ENCODE measurements around the gene CHST12.

CHST12 gene

DNA sequence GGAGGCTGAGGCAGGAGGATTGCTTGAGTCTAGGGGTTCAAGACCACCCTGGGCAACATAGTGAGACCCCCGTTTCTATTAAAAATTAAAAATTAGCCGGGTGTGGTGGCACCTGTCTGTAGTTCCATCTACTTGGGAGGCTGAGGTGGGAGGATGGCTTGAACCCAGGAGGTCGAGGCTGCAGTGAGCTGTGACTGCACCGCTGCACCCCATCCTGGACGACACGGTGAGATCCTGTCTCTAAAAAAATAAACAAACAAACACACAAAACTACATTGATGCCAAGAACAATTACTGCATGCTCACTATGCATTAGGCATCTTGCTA is 761 bp upstream of the CHST12 start:
- TF ChIP-seq POLR2AphosphoS5 (IDR thresholded peaks at IDR 0.05; ENCODE audit: low read depth, low read length) (no peak), SIN3A (IDR thresholded peaks at IDR 0.05; ENCODE audit: borderline replicate concordance, insufficient read depth, low read length) (no peak), FOXP2 (optimal IDR thresholded peaks at IDR 0.05; ENCODE audit: borderline replicate concordance, extremely low read depth, extremely low read length, insufficient read depth) (no peak), TAF1 (IDR thresholded peaks at IDR 0.05; ENCODE audit: borderline replicate concordance, insufficient read depth, low read length) (no peak)
- TF ChIP-seq, protein P1, sequence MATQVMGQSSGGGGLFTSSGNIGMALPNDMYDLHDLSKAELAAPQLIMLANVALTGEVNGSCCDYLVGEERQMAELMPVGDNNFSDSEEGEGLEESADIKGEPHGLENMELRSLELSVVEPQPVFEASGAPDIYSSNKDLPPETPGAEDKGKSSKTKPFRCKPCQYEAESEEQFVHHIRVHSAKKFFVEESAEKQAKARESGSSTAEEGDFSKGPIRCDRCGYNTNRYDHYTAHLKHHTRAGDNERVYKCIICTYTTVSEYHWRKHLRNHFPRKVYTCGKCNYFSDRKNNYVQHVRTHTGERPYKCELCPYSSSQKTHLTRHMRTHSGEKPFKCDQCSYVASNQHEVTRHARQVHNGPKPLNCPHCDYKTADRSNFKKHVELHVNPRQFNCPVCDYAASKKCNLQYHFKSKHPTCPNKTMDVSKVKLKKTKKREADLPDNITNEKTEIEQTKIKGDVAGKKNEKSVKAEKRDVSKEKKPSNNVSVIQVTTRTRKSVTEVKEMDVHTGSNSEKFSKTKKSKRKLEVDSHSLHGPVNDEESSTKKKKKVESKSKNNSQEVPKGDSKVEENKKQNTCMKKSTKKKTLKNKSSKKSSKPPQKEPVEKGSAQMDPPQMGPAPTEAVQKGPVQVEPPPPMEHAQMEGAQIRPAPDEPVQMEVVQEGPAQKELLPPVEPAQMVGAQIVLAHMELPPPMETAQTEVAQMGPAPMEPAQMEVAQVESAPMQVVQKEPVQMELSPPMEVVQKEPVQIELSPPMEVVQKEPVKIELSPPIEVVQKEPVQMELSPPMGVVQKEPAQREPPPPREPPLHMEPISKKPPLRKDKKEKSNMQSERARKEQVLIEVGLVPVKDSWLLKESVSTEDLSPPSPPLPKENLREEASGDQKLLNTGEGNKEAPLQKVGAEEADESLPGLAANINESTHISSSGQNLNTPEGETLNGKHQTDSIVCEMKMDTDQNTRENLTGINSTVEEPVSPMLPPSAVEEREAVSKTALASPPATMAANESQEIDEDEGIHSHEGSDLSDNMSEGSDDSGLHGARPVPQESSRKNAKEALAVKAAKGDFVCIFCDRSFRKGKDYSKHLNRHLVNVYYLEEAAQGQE (IDR thresholded peaks at IDR 0.05; ENCODE audit: insufficient read depth in 1 of 2, low read depth in 2 of 2, low read length in 2 of 2) = no peak

DNA sequence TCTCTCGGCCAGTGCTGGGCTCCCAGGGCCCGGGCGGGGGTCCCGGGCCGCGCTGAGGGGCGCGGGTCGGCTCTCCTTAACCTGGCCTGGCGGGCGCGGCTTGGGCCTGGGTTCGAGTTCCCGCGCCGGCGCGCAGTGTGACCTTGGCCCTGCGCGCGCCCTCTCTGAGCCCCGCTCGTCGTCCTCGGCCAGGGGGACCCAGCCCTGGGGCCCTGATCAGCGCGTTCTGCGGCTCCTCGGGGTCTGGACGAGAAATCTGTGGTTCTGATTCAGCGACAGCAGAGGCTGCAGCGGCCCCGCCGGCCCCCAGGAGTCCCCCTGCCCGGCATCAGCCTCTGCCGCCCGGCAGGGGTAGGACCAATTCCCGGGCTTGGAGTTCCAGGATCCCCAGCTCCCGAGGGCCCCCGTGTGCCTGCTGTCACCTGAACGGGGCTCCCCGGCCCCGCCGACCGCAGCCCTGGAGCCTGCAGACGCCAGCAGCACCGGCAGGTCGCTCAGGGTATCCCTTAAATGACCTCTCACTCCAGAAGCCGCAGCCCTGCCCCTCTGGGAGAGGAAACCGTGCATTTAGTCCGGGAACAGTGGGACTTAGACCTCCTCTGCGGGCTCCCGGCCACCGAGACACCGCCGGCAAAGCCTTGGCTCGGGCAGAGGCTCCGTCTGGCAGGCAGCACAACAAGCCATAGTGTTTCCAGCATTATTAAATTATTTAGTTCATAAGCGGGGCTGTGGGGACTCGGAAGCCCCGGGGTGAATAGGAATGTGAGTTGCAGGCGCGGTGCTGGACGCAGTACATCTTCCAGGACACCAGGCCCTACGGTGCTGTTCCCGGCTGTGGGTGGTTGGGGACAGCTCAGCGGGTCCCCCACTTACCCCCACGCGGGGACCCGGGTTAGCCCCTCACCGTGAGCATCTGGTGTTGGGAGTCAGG is 572 bp downstream of the CHST12 start:
- TF ChIP-seq SIN3A (IDR thresholded peaks at IDR 0.05; ENCODE audit: borderline replicate concordance, insufficient read depth, low read length) = no peak
- TF ChIP-seq, protein P1 (IDR thresholded peaks at IDR 0.05; ENCODE audit: insufficient read depth in 1 of 2, low read depth in 2 of 2, low read length in 2 of 2) = 0 out of 4 replicates have a peak, but pooled peaks of 1 of the 2 experiments have one; percentile 23

DNA sequence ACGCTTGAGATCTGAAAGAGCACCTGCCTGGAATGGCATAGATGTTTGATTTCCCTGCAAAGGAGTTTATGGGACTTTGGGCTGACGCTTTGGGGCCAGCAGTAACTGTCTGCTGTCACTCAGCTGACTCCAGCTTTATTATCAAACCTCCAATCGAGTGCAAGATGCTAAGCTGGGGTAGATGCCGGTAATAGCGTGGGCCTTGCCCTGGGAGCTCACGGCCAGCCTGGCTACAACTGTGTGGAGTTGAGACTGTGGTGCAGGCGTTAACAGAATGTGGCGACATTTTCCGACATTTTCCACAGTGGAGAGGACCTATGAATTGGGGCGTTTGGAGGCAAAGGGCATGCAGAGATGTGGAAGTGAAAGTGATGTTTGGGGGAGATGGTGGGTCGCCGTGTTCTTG is 1.3 kb downstream of the CHST12 start:
- TF ChIP-seq FOXP2 (optimal IDR thresholded peaks at IDR 0.05; ENCODE audit: borderline replicate concordance, extremely low read depth, extremely low read length, insufficient read depth) (no peak), TAF1 (IDR thresholded peaks at IDR 0.05; ENCODE audit: borderline replicate concordance, insufficient read depth, low read length) (no peak), SIN3A (IDR thresholded peaks at IDR 0.05; ENCODE audit: borderline replicate concordance, insufficient read depth, low read length) (no peak), POLR2AphosphoS5 (IDR thresholded peaks at IDR 0.05; ENCODE audit: low read depth, low read length) (no peak)
- TF ChIP-seq, protein P1 (IDR thresholded peaks at IDR 0.05; ENCODE audit: insufficient read depth in 1 of 2, low read depth in 2 of 2, low read length in 2 of 2) = no peak

DNA sequence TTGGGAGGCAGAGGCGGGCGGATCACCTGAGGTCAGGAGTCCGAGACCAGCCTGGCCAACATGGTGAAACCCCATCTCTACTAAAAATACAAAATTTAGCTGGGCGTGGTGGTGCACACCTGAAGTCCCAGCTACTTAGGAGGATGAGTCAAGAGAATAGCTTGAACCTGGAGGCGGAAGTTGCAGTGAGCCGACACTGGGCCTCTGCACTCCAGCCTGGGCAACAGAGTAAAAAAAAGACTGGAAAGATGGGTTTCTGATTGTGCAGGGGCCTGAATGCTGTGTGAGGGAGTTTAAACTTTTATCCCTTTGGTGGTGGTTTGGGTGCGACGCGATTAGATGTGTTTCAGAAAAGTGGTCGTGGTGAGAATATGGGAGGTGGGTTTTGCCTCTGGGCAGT is 1.8 kb downstream of the CHST12 start:
- TF ChIP-seq POLR2AphosphoS5 (IDR thresholded peaks at IDR 0.05; ENCODE audit: low read depth, low read length) (no peak), FOXP2 (optimal IDR thresholded peaks at IDR 0.05; ENCODE audit: borderline replicate concordance, extremely low read depth, extremely low read length, insufficient read depth) (no peak), TAF1 (IDR thresholded peaks at IDR 0.05; ENCODE audit: borderline replicate concordance, insufficient read depth, low read length) (no peak), SIN3A (IDR thresholded peaks at IDR 0.05; ENCODE audit: borderline replicate concordance, insufficient read depth, low read length) (no peak)
- TF ChIP-seq, protein P1 (IDR thresholded peaks at IDR 0.05; ENCODE audit: insufficient read depth in 1 of 2, low read depth in 2 of 2, low read length in 2 of 2) = no peak

Measured in PFSK-1 (cell line).